ENCODE results near the gene RFC2.

DNA sequence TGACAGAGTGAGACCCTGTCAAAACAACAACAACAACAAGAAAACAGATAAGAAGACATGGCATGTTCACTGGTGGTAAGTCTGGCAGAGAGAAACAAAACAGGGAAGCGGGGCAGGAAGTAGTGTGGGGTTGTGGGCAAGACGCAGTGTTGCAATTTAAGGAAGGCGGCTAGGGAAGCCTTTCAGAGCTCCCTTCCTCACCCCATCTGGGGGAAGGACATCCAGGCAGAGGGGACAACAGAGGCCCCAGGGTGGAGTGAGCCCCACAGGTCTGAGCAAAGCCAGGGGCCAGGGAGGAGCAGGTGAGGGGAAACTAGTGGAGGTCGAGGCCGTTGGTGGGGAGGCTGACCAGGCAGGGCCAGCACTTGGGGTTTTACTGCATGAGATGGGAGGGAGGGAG, 27.6 kb downstream of the RFC2 start:
- TF ChIP-seq, protein P1, sequence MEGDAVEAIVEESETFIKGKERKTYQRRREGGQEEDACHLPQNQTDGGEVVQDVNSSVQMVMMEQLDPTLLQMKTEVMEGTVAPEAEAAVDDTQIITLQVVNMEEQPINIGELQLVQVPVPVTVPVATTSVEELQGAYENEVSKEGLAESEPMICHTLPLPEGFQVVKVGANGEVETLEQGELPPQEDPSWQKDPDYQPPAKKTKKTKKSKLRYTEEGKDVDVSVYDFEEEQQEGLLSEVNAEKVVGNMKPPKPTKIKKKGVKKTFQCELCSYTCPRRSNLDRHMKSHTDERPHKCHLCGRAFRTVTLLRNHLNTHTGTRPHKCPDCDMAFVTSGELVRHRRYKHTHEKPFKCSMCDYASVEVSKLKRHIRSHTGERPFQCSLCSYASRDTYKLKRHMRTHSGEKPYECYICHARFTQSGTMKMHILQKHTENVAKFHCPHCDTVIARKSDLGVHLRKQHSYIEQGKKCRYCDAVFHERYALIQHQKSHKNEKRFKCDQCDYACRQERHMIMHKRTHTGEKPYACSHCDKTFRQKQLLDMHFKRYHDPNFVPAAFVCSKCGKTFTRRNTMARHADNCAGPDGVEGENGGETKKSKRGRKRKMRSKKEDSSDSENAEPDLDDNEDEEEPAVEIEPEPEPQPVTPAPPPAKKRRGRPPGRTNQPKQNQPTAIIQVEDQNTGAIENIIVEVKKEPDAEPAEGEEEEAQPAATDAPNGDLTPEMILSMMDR (IDR thresholded peaks at IDR 0.05; ENCODE audit: low read depth, low read length), result no peak
- no peak for TF ChIP-seq POLR2A (IDR thresholded peaks at IDR 0.05; ENCODE audit: extremely low read depth, insufficient read length)
- TF ChIP-seq, protein P2, sequence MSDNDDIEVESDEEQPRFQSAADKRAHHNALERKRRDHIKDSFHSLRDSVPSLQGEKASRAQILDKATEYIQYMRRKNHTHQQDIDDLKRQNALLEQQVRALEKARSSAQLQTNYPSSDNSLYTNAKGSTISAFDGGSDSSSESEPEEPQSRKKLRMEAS (IDR thresholded peaks at IDR 0.05; ENCODE audit: low read depth, low read length), result no peak; the same call in 1 of the 2 replicates
- no peak for TF ChIP-seq MYC (IDR thresholded peaks at IDR 0.05; ENCODE audit: low read depth, low read length)

All from NB4 (cell line).